Psoas muscle (tissue), 8 donors: ENCODE data around the gene GTF2I. TPM values are rescaled to one million over a fixed set of nuclear protein-coding genes. Genes with fewer than 3 reads are reported as not detected.

Source experiments
- ATAC-seq, 4 donors: fragments of 200-7000 bp; cut with Tn5 transposase; one replicate each; pipeline ENCODE4 v1.9.1; 2020; ENCODE audit warnings: moderate library complexity in 3 of 4, mild to moderate bottlenecking in 2 of 4
- DNase-seq, 2 donors: peaks; one replicate each; pipeline ENCODE4 v3.0.0-alpha.2; 2020
- H3K27ac ChIP-seq: fragments of 200-600 bp; one replicate; pipeline ENCODE4 v1.8.0; 2022
- H3K27me3 ChIP-seq, 3 donors: fragments of 200-600 bp in 1 of 3; one replicate each; pipeline versions ENCODE4 v1.6.1 to v1.8.0; 2013 to 2022; ENCODE audit warnings: low read length in 2 of 3, mild to moderate bottlenecking in 2 of 3, moderate library complexity in 1 of 3; ENCODE audit not compliant: insufficient read depth in 3 of 3
- H3K36me3 ChIP-seq, 2 donors: fragments of 200-600 bp in 1 of 2; one replicate each; pipeline versions ENCODE4 v1.6.1 to v1.8.0; 2013 to 2022; ENCODE audit warnings: low read depth in 1 of 2, mild to moderate bottlenecking in 1 of 2, moderate library complexity in 1 of 2; ENCODE audit not compliant: insufficient read depth in 1 of 2
- H3K4me1 ChIP-seq: fragments of 200-600 bp; one replicate; pipeline ENCODE4 v1.8.0; 2022
- H3K4me3 ChIP-seq: fragments of 200-600 bp; one replicate; pipeline ENCODE4 v1.8.0; 2022; ENCODE audit warnings: mild to moderate bottlenecking
- H3K9me3 ChIP-seq: fragments of 200-600 bp; one replicate; pipeline ENCODE4 v1.8.0; 2022
- WGBS, 3 donors: extraction: QIAGEN DNeasy Blood & Tissue Kit; methylation state at CpG; one replicate each; pipeline versions ENCODE4 v1.1.6 to v1.1.7; 2013; 5-methylcytosine and 5-hydroxymethylcytosine counted together
- intact Hi-C, 2 donors: fragments of 100-400 bp; cut with DNase I; formaldehyde crosslinking; loops; one replicate each; pipeline versions ENCODE4 v1.11.0 to v1.14.2; 2022
- polyA plus RNA-seq, 3 donors: library from polyadenylated mRNA; stranded (reverse); fragments of 200-250 nt; gene quantifications; one replicate each; pipeline ENCODE4 v1.2.3, GENCODE V29; 2013
- total RNA-seq, 4 donors: library from RNA; stranded (reverse); fragmentation: NEBNext Ultra II Directional in 2 of 4; extraction: Animal tissue kit (Norgen Biotek cat#: 25700) in 2 of 4; gene quantifications; one replicate each; pipeline versions ENCODE4 v1.2.1 to v1.2.4, GENCODE V29; 2021 to 2023
- TF ChIP-seq, protein P1 (sequence below): fragments of 200-600 bp; IDR thresholded peaks from one replicate; pipeline ENCODE4 v1.8.0; 2022; ENCODE audit warnings: antibody characterized with exemption
- donor health status: healthy with polysubstance abuse.
- donor health status: DM: no; HTN: no; CAD: no; lungs with moderate emphysema.
- donor health status: Bipolar disorder and iron deficiency.
- donor health status: healthy.
- donor health status: DM: yes; HTN: yes; CAD: no.
- donor health status: DM: no; HTN: no; CAD: no.
- donor health status: DM: no; HTN: no; CAD: no.
- donor health status: DM: yes; HTN: yes; CAD: no.

The GTF2I gene
- total and polyA plus RNA-seq, 7 donors = 29.2 to 191 (median 96.4) TPM

DNA sequence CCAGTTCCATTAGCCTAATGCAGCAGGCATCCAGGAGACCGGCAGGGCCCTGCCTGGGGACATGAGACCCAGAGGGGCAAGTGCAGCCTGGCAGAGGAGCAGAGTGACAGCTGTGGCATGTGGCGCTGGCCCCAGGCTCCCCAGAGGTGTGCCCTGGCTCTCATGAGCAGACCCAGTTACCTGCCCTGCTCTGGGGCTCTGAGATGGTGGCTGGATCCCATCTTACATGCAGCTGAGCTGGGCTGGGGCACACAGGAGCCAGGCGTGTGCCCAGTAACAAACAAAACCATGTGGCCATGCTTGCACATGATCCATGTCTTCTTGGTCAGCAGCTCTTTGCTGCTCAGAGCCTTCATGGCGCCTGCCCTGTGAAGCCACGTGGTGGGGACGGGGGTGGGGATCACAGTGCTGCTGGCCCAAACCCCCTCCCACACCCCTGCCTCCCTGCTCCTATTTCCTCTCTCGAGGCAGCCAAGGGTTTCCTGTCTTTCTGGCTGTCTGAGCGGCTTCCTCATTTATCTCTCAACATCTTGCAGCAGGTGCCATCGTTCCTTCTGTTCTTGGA, 40.3 kb upstream of the GTF2I start:
- ATAC-seq (peak; percentile 80 to 89 (median 86)), DNase-seq (peak; percentile 60 to 76)
- 16 to 23% (median 18%) methylated on average over 9 of the region's 9 CpGs for WGBS, 3 donors
- H3K27ac ChIP-seq = peak overlapping the region; percentile 85
- H3K4me3 ChIP-seq = peak overlapping the region; percentile 11
- TF ChIP-seq, protein P1, sequence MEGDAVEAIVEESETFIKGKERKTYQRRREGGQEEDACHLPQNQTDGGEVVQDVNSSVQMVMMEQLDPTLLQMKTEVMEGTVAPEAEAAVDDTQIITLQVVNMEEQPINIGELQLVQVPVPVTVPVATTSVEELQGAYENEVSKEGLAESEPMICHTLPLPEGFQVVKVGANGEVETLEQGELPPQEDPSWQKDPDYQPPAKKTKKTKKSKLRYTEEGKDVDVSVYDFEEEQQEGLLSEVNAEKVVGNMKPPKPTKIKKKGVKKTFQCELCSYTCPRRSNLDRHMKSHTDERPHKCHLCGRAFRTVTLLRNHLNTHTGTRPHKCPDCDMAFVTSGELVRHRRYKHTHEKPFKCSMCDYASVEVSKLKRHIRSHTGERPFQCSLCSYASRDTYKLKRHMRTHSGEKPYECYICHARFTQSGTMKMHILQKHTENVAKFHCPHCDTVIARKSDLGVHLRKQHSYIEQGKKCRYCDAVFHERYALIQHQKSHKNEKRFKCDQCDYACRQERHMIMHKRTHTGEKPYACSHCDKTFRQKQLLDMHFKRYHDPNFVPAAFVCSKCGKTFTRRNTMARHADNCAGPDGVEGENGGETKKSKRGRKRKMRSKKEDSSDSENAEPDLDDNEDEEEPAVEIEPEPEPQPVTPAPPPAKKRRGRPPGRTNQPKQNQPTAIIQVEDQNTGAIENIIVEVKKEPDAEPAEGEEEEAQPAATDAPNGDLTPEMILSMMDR = no peak
- peaks cover 28% of the 10 kb centered on the region for H3K4me1 ChIP-seq
- H3K27me3 ChIP-seq = no peaks in the 10 kb centered on the region
- no peaks in the 10 kb centered on the region for H3K36me3 ChIP-seq
- H3K9me3 ChIP-seq = no peaks in the 10 kb centered on the region
- intact Hi-C loops = loop anchor here in 1 of 2 donors (5.0 kb wide), 1 partner anchor 40 kb away; the partner anchor contains the start of gene GTF2I

DNA sequence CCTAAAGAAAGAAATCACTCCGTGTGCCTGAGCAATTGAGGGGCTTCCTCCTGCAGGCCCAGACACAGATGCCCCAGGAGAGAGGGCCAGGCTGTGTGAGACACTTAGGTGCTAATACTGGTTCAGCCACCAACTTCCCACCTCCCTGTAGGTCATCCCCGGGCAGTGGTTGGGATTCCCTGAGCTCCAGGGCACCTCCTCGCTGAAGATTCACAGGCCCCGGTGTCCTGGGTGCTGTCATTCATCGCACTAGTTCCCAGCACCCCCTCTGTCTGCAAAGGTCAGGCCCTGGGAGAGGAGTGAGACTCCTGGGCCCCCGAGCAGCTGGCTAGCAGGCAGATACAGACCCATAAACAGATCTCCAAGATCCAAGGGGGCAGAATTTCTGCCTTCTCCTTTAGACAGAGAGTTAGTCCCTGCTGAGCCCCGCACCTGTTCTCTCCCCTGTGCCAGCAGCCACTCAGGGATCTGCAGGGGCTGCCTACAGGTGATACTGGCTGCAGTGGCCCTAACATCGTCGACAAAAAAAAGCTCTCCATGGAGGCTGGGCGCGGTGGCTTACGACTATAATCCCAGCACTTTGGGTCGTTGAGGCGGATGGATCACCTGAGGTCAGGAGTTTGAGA, 38.2 kb upstream of the GTF2I start:
- no peak overlapping the region for H3K4me3 ChIP-seq
- WGBS, 3 donors = 54 to 68% (median 67%) methylated on average over 14 of the region's 14 CpGs
- TF ChIP-seq, protein P1 = no peak
- no peak for DNase-seq
- peaks cover 28% of the 10 kb centered on the region for H3K4me1 ChIP-seq
- H3K36me3 ChIP-seq = no peaks in the 10 kb centered on the region
- no peaks in the 10 kb centered on the region for H3K9me3 ChIP-seq
- H3K27ac ChIP-seq = peak overlapping the region; percentile 51
- ATAC-seq = peak in 1 of 4 donors; percentile 22
- intact Hi-C loops = loop anchor here in 1 of 2 donors (5.0 kb wide), 1 partner anchor 38 kb away; the partner anchor contains the start of gene GTF2I
- no peaks in the 10 kb centered on the region for H3K27me3 ChIP-seq

DNA sequence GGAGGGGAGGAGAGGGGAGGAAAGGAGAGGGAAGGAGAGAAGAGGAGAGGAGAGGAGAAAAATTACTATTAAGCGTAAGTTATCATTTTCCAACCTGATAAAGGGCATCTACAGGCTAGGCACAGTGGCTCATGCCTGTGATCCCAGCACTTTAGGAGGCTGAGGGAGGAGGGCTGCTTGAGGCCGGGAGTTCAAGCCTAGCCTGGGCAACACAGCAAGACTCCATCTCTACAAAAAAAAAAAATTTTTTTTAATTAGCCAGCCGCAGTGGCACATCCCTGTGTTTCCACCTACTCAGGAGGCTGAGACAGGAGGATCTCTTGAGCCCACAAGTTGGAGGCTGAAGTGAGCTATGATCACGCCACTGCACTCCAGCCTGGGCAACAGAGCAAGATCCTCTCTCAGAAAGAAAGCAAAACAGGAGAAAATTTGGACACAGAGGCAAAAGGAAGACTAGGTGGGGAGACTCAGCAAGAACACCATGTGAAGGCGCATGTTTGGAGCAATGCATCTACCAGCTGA, 35.2 kb upstream of the GTF2I start:
- TF ChIP-seq, protein P1 = no peak
- WGBS, 3 donors = 93 to 96% (median 95%) methylated on average over 5 of the region's 5 CpGs
- ATAC-seq (no peak), DNase-seq (no peak)
- H3K27me3 ChIP-seq = no peaks in the 10 kb centered on the region
- H3K27ac ChIP-seq = no peak overlapping the region
- no peaks in the 10 kb centered on the region for H3K36me3 ChIP-seq
- H3K4me3 ChIP-seq = no peak overlapping the region
- intact Hi-C loops = no loop called here
- no peaks in the 10 kb centered on the region for H3K9me3 ChIP-seq
- peaks cover 20% of the 10 kb centered on the region for H3K4me1 ChIP-seq

DNA sequence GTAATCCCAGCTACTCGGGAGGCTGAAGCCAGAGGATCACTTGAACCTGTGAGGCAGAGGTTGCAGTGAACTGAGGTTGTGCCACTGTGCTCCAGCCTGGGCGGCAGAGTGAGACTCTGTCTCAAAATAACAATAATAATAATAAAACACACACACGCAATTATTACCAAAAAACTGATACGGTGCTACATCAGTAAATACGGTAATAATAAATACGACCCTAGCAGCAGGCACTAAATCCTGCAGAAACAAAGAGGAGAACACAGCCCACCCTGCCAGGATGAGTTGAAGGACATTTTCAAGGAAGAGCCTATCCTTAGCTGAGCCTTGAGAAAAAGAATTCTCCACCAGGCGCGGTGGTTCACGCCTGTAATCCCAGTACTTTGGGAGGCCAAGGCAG, 34.4 kb upstream of the GTF2I start:
- H3K4me1 ChIP-seq = peaks cover 20% of the 10 kb centered on the region
- intact Hi-C loops = no loop called here

More for the DNA sequence above, 34.4 kb upstream of the GTF2I start:
- TF ChIP-seq, protein P1 = no peak
- Histone ChIP-seq H3K9me3 (no peaks in the 10 kb centered on the region), H3K36me3 (no peaks in the 10 kb centered on the region), H3K27me3 (no peaks in the 10 kb centered on the region), H3K4me3 (no peak overlapping the region), H3K27ac (no peak overlapping the region)
- WGBS, 3 donors = 82 to 83% (median 83%) methylated on average over 9 of the region's 9 CpGs
- DNase-seq = no peak
- no peak for ATAC-seq
